Thoracic aorta (tissue), 2 donors: ENCODE data around the gene TASL. TPM values are rescaled to one million over a fixed set of nuclear protein-coding genes. Genes with fewer than 3 reads are reported as not detected.
"Not testable (repeated sequence)": the region's sequence is repeated elsewhere in the genome, so short reads cannot be mapped to it uniquely, and the experiment has no call there.

Experiments used
- ATAC-seq: fragments of 150-250 bp; one replicate; pipeline ENCODE4 v1.8.0; 2017; ENCODE audit warnings: low read depth; ENCODE audit not compliant: insufficient number of reproducible peaks, low FRiP score
- DNase-seq: peaks from one replicate; pipeline ENCODE4 v3.0.0-alpha.2; 2020; ENCODE audit warnings: low spot score
- H3K27ac ChIP-seq, 2 donors: fragments of 200-600 bp; sonication (generic); 1 replicate in 1 of 2; 2 replicates in 1 of 2; pipeline ENCODE4 v1.5.1; 2016; ENCODE audit warnings: mild to moderate bottlenecking in 2 of 2, moderate library complexity in 2 of 2
- H3K27me3 ChIP-seq: fragments of 200-600 bp; sonication (generic); replicated peaks from 2 replicates; pipeline ENCODE4 v1.6.0; 2016; ENCODE audit warnings: mild to moderate bottlenecking; ENCODE audit not compliant: insufficient read depth
- H3K36me3 ChIP-seq: fragments of 200-600 bp; sonication (generic); one replicate; pipeline ENCODE4 v1.5.1; 2016
- H3K4me1 ChIP-seq, 2 donors: fragments of 200-600 bp; sonication (generic); 1 replicate in 1 of 2; 2 replicates in 1 of 2; pipeline versions ENCODE4 v1.5.1 to v1.6.0; 2016; ENCODE audit warnings: low read depth in 2 of 2, mild to moderate bottlenecking in 1 of 2; ENCODE audit not compliant: control insufficient read depth in 1 of 2
- H3K4me3 ChIP-seq: fragments of 200-600 bp; sonication (generic); 2 replicates; pipeline ENCODE4 v1.5.1; 2016; ENCODE audit warnings: mild to moderate bottlenecking
- H3K9me3 ChIP-seq: fragments of 200-600 bp; sonication (generic); 2 replicates; pipeline ENCODE4 v1.5.1; 2016
- total RNA-seq, 2 donors: library from RNA; depleted of rRNA; stranded (reverse); fragments of >200 nt; gene quantifications; one replicate each; pipeline versions ENCODE4 v1.1.0 to v1.2.3, GENCODE V29; 2016
- TF ChIP-seq, protein P1 (sequence below): fragments of 200-600 bp; sonication (generic); IDR thresholded peaks from one replicate; pipeline ENCODE4 v1.5.1; 2019; ENCODE audit warnings: antibody characterized with exemption

TASL gene
- total RNA-seq, 2 donors from 2014 or later = 0.42 to 0.54 TPM

DNA sequence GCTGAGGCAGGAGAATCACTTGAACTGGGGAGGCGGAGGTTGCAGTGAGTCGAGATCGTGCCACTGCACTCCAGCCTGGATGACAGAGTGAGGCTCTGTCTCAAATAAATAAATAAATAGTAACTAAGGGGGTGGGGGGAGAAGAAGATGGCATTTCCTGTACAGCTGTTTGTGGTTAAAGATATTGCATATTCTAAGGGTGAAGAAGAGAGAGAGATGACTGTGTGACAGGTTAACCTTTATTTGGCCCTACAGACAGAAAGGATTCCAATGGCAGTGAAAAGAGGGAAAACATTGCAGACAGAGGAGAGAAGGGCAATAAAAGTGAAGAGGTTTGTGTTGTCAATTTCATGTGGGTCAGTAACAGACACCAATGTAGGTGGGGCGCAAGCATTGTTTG is 9.4 kb downstream of the TASL start:
- Histone ChIP-seq H3K9me3 (no peaks in the 10 kb centered on the region), H3K27ac (no peak overlapping the region), H3K4me3 (no peak overlapping the region), H3K27me3 (no peaks in the 10 kb centered on the region), H3K4me1 (no peaks in the 10 kb centered on the region), H3K36me3 (no peaks in the 10 kb centered on the region)
- DNase-seq (no peak), ATAC-seq (no peak)
- TF ChIP-seq, protein P1, sequence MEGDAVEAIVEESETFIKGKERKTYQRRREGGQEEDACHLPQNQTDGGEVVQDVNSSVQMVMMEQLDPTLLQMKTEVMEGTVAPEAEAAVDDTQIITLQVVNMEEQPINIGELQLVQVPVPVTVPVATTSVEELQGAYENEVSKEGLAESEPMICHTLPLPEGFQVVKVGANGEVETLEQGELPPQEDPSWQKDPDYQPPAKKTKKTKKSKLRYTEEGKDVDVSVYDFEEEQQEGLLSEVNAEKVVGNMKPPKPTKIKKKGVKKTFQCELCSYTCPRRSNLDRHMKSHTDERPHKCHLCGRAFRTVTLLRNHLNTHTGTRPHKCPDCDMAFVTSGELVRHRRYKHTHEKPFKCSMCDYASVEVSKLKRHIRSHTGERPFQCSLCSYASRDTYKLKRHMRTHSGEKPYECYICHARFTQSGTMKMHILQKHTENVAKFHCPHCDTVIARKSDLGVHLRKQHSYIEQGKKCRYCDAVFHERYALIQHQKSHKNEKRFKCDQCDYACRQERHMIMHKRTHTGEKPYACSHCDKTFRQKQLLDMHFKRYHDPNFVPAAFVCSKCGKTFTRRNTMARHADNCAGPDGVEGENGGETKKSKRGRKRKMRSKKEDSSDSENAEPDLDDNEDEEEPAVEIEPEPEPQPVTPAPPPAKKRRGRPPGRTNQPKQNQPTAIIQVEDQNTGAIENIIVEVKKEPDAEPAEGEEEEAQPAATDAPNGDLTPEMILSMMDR = no peak

DNA sequence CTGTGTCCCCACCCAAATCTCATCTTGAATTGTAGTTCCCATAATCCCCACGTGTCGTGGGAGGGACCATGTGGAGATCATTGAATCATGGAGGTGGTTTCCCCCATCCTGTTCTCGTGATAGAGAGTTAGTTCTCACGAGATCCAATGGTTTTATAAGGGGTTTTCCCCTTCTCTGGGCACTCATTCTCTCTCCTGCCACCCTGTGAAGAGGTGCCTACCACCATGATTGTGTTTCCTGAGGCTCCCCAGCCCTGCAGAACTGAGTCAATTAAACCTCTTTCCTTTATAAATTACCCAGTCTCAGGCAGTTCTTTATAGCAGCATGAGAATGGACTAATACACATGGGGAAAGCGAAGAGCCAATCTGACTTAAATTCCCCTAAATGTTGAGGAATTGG is 14.5 kb downstream of the TASL start:
- not testable (repeated sequence) for H3K27me3 ChIP-seq, H3K36me3 ChIP-seq, DNase-seq, H3K4me1 ChIP-seq, H3K9me3 ChIP-seq, H3K4me3 ChIP-seq, ATAC-seq, H3K27ac ChIP-seq

DNA sequence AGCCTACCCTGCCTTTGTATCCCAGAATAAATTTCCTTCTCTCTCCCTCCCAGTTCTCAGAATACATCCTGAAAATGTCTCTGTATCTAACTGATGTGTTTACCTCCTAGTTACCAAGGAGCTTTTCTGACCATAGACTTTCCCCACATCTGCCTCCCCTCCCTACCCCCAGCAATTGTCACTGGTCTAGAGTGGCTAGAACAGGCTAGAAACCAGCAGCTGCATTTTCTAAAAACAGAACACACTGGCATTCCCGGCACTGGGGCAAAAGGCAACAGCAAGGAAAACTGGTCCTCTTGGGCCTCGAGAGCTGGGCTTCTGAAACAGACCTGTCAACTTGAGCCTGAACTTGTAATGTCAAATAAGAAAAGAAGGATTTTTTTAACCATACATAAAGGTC is 16.4 kb downstream of the TASL start:
- TF ChIP-seq, protein P1 = no peak
- H3K4me1 ChIP-seq = no peaks in the 10 kb centered on the region
- no peak overlapping the region for H3K27ac ChIP-seq

DNA sequence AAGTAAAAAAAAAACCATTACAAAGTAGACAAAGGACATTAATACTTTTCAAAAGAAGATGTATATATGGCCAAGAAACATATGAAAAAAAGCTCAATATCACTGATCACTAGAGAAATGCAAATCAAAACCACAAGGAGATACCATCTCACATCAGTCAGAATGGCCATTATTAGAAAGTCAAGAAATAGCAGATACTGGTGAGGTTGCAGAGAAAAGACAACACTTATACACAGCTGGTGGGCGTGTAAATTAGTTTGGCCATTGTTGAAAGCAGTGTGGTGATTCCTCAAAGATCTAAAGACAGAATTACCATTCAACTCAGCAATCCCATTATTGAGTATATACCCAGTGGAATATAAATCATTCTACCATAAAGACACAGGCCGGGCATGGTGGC is 39.3 kb downstream of the TASL start:
- TF ChIP-seq, protein P1 = no peak
- H3K36me3 ChIP-seq = no peaks in the 10 kb centered on the region
- DNase-seq = no peak
- no peak overlapping the region for H3K27ac ChIP-seq
- no peaks in the 10 kb centered on the region for H3K9me3 ChIP-seq
- no peak overlapping the region for H3K4me3 ChIP-seq
- no peak for ATAC-seq
- H3K4me1 ChIP-seq = no peaks in the 10 kb centered on the region
- no peaks in the 10 kb centered on the region for H3K27me3 ChIP-seq

More for the DNA sequence above, 16.4 kb downstream of the TASL start:
- ATAC-seq = no peak
- no peaks in the 10 kb centered on the region for H3K27me3 ChIP-seq
- H3K9me3 ChIP-seq = no peaks in the 10 kb centered on the region
- no peak overlapping the region for H3K4me3 ChIP-seq
- H3K36me3 ChIP-seq = no peaks in the 10 kb centered on the region
- no peak for DNase-seq

DNA sequence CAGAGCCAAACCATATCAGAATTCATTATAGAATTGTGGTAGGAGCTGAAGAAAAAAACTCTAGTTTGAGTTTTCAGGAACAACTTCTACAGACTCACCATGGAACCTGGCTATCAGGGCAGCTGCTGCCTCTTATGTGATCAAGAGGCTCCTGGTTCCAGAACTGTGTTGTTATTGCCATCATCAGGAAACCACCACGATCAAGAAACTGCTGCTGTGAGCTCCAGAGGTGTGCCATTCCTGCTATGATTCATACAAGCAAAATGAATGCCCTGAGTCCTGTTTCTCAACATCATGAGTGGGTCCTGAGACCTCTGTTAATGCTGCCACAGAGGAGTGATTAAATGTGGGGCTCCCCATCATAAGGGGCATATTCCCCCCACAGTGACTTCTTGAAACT is 43.7 kb downstream of the TASL start:
- TF ChIP-seq, protein P1 = no peak
- DNase-seq (no peak), ATAC-seq (no peak)
- Histone ChIP-seq H3K4me3 (no peak overlapping the region), H3K27ac (no peak overlapping the region), H3K27me3 (no peaks in the 10 kb centered on the region), H3K4me1 (no peaks in the 10 kb centered on the region), H3K36me3 (no peaks in the 10 kb centered on the region), H3K9me3 (no peaks in the 10 kb centered on the region)

DNA sequence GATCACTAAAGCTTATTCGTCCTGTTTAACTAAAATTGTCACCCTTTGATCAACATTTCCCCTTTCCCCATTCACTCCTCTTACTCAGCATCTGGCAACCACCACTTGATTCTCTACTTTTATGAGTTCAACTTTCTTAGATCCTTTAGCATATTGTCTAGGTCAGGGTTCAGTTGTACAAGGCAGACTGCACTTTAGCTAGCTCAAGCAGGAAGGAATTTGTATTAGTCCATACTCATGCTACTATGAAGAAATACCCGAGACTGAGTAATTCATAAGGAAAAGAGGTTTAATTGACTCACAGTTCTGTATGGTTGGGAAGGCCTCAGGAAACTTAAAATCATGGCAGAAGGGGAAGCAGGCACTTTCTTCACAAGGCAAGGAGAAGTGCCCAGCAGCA is 44.3 kb downstream of the TASL start:
- no peak for ATAC-seq
- H3K4me1 ChIP-seq = no peaks in the 10 kb centered on the region
- DNase-seq = no peak
- H3K27me3 ChIP-seq = no peaks in the 10 kb centered on the region
- no peaks in the 10 kb centered on the region for H3K9me3 ChIP-seq
- no peaks in the 10 kb centered on the region for H3K36me3 ChIP-seq
- no peak overlapping the region for H3K27ac ChIP-seq
- TF ChIP-seq, protein P1 = no peak
- no peak overlapping the region for H3K4me3 ChIP-seq
